ENCODE measurements around the gene TRIM69.

The TRIM69 gene

GRCh38 chr15:44802336-44802735 lies 66.0 kb downstream of the TRIM69 start:
- TF ChIP-seq CTCF (IDR thresholded peaks at IDR 0.05; ENCODE audit: extremely low read depth, insufficient read depth, missing control alignments): no peak
- in situ Hi-C loops (cut with MboI; ENCODE audit: low pct_unique_long_range_greater_than_20kb, low sequenced_read_pairs, unreplicated experiment): no loop called here
- no peak for DNase-seq (ENCODE audit: low spot score)

- TF ChIP-seq CTCF (IDR thresholded peaks at IDR 0.05; ENCODE audit: extremely low read depth, insufficient read depth, missing control alignments): no peak
Observed at GRCh38 chr15:44804298-44805046, 68.1 kb downstream of the TRIM69 start.

GRCh38 chr15:44808557-44808956 lies 72.2 kb downstream of the TRIM69 start:
- DNase-seq (ENCODE audit: low spot score): no peak
- in situ Hi-C loops (cut with MboI; ENCODE audit: low pct_unique_long_range_greater_than_20kb, low sequenced_read_pairs, unreplicated experiment): no loop called here
- TF ChIP-seq CTCF (IDR thresholded peaks at IDR 0.05; ENCODE audit: extremely low read depth, insufficient read depth, missing control alignments): no peak

More at GRCh38 chr15:44804298-44805046, 68.1 kb downstream of the TRIM69 start:
- DNase-seq (ENCODE audit: low spot score): peak; percentile 12
- in situ Hi-C loops (cut with MboI; ENCODE audit: low pct_unique_long_range_greater_than_20kb, low sequenced_read_pairs, unreplicated experiment): no loop called here

GRCh38 chr15:44810237-44810636 lies 73.9 kb downstream of the TRIM69 start:
- DNase-seq (ENCODE audit: low spot score): no peak
- in situ Hi-C loops (cut with MboI; ENCODE audit: low pct_unique_long_range_greater_than_20kb, low sequenced_read_pairs, unreplicated experiment): no loop called here
- TF ChIP-seq CTCF (IDR thresholded peaks at IDR 0.05; ENCODE audit: extremely low read depth, insufficient read depth, missing control alignments): no peak

GRCh38 chr15:44811337-44811736 lies 75.0 kb downstream of the TRIM69 start:
- DNase-seq (ENCODE audit: low spot score): no peak
- in situ Hi-C loops (cut with MboI; ENCODE audit: low pct_unique_long_range_greater_than_20kb, low sequenced_read_pairs, unreplicated experiment): no loop called here
- no peak for TF ChIP-seq CTCF (IDR thresholded peaks at IDR 0.05; ENCODE audit: extremely low read depth, insufficient read depth, missing control alignments)

- TF ChIP-seq CTCF (IDR thresholded peaks at IDR 0.05; ENCODE audit: extremely low read depth, insufficient read depth, missing control alignments): no peak
- in situ Hi-C loops (cut with MboI; ENCODE audit: low pct_unique_long_range_greater_than_20kb, low sequenced_read_pairs, unreplicated experiment): no loop called here
- no peak for DNase-seq (ENCODE audit: low spot score)
Observed at GRCh38 chr15:44812029-44812517, 75.7 kb downstream of the TRIM69 start.
